Natural killer cell treated with Interleukin-12 subunit alpha and Interleukin-12 subunit beta and Interleukin-15 and Interleukin-18, amount 100 ng/mL, for 72 hours (primary cell): ENCODE data around the gene DNAH8. TPM values are rescaled to one million over a fixed set of nuclear protein-coding genes. Genes with fewer than 3 reads are reported as not detected.

Experiments
- ATAC-seq, 2 donors: fragments of 150-1000 bp; cut with Tn5 transposase in 1 of 2; sonication (Bioruptor Pico), chemical (Tn5 transposase) in 1 of 2; 2 replicates each; pipeline ENCODE4 v1.10.0; 2021
- DNase-seq: peaks from one replicate; pipeline ENCODE4 v3.0.0; 2022; ENCODE audit warnings: low spot score
- H3K27ac Mint-ChIP-seq, 2 donors: 1 replicate in 1 of 2; 2 replicates in 1 of 2; pipeline ENCODE4 v1.8.0; 2022; ENCODE audit warnings: mixed read lengths in 2 of 2, mild to moderate bottlenecking in 1 of 2, moderate library complexity in 1 of 2
- H3K27me3 Mint-ChIP-seq, 2 donors: 1 replicate in 1 of 2; 2 replicates in 1 of 2; pipeline ENCODE4 v1.8.0; 2022; ENCODE audit warnings: mixed read lengths in 2 of 2
- H3K36me3 Mint-ChIP-seq: one replicate; pipeline ENCODE4 v1.8.0; 2022; ENCODE audit warnings: mixed read lengths
- H3K4me1 Mint-ChIP-seq, 2 donors: 1 replicate in 1 of 2; 2 replicates in 1 of 2; pipeline ENCODE4 v1.8.0; 2022; ENCODE audit warnings: low read depth in 2 of 2, mixed read lengths in 2 of 2, mild to moderate bottlenecking in 1 of 2
- H3K4me3 Mint-ChIP-seq: one replicate; pipeline ENCODE4 v1.8.0; 2022; ENCODE audit warnings: mixed read lengths
- H3K9me3 Mint-ChIP-seq: 2 replicates; pipeline ENCODE4 v1.8.0; 2022; ENCODE audit warnings: mixed read lengths
- total RNA-seq, 2 donors: library from RNA; stranded (reverse); gene quantifications; one replicate each; pipeline ENCODE4 v1.2.3, GENCODE V29; 2022

Gene DNAH8
- total RNA-seq, 2 donors from 2014 or later = 0.12 to 0.22 TPM

DNA sequence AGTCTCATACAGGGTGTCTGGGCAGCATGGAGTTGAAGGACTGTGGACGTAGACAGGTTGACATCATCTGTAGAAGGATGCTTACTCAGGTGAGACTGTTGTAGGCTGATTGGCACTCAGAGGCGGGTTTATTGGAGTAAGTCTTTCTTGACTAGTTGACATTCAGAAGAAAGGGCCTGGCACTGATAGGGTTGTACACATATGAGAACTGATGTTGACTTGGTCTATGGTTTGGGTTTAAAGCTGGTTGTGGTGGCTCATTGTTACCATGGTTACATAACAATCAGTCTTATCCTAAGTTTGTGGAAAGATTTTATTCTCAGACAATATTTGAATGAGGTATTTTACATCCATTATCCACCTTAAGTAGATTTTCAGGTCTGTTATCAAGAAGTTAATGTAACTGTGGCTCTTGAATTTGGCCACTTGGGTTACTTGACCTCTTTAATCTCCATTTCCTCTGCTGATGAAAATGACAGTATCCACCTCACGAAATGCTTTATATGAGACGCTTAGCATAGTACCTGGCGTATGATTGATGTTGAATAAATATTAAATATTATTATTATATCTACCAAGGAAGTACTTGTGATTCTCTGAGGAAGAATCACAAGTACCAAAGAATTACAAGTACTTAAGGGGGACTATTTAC lies 109.3 kb downstream of the DNAH8 start:
- H3K4me3 Mint-ChIP-seq = no peak overlapping the region
- no peaks in the 10 kb centered on the region for H3K9me3 Mint-ChIP-seq
- H3K27ac Mint-ChIP-seq = no peak overlapping the region
- no peaks in the 10 kb centered on the region for H3K4me1 Mint-ChIP-seq
- H3K27me3 Mint-ChIP-seq = peaks cover 29 to 54% of the 10 kb centered on the region in 2 donors
- no peaks in the 10 kb centered on the region for H3K36me3 Mint-ChIP-seq
- DNase-seq (no peak), ATAC-seq (no peak)

- DNase-seq (no peak), ATAC-seq (no peak)
- Mint-ChIP-seq H3K36me3 (no peaks in the 10 kb centered on the region), H3K9me3 (no peaks in the 10 kb centered on the region), H3K4me3 (no peak overlapping the region), H3K27me3 (peaks cover 24 to 44% of the 10 kb centered on the region in 2 donors), H3K4me1 (no peaks in the 10 kb centered on the region), H3K27ac (no peak overlapping the region)
Observed at GRCh38 chr6:38827024-38827423, 111.9 kb downstream of the DNAH8 start.

GRCh38 chr6:38831865-38832264 lies 116.8 kb downstream of the DNAH8 start:
- ATAC-seq (no peak), DNase-seq (no peak)
- Mint-ChIP-seq H3K36me3 (no peaks in the 10 kb centered on the region), H3K9me3 (no peaks in the 10 kb centered on the region), H3K27me3 (peaks cover 28 to 38% of the 10 kb centered on the region in 2 donors), H3K27ac (no peak overlapping the region), H3K4me1 (no peaks in the 10 kb centered on the region), H3K4me3 (no peak overlapping the region)

DNA sequence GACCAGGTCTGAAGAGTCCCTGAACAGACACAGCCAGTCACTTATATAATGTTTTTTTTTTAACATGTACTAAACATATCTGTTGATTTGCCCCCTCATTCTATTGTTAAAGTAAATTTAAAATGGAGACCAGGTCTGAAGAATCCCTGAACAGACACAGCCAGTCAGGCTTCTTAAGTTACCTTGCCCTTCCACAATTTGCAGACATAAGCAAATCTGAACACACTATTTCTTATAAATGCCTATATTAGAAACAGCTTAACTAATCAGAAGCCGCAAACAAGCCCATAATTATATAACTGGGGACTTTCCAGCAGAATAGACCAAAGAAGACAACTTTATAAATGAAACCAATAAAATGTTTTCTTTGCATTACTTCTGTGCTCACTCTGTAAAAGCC lies 118.2 kb downstream of the DNAH8 start:
- no peak overlapping the region for H3K27ac Mint-ChIP-seq
- H3K36me3 Mint-ChIP-seq = no peaks in the 10 kb centered on the region
- no peak overlapping the region for H3K4me3 Mint-ChIP-seq
- H3K27me3 Mint-ChIP-seq = peaks cover 28 to 35% of the 10 kb centered on the region in 2 donors
- no peak for ATAC-seq
- no peak for DNase-seq
- no peaks in the 10 kb centered on the region for H3K9me3 Mint-ChIP-seq
- H3K4me1 Mint-ChIP-seq = no peaks in the 10 kb centered on the region

GRCh38 chr6:38836585-38836984 lies 121.5 kb downstream of the DNAH8 start:
- no peak for ATAC-seq
- DNase-seq = no peak
- H3K27me3 Mint-ChIP-seq = peaks cover 16 to 17% of the 10 kb centered on the region in 2 donors
- no peaks in the 10 kb centered on the region for H3K4me1 Mint-ChIP-seq
- H3K9me3 Mint-ChIP-seq = no peaks in the 10 kb centered on the region
- no peak overlapping the region for H3K27ac Mint-ChIP-seq
- no peak overlapping the region for H3K4me3 Mint-ChIP-seq
- no peaks in the 10 kb centered on the region for H3K36me3 Mint-ChIP-seq

GRCh38 chr6:38837101-38837500 lies 122.0 kb downstream of the DNAH8 start:
- H3K36me3 Mint-ChIP-seq = no peaks in the 10 kb centered on the region
- no peak overlapping the region for H3K27ac Mint-ChIP-seq
- H3K9me3 Mint-ChIP-seq = no peaks in the 10 kb centered on the region
- no peaks in the 10 kb centered on the region for H3K4me1 Mint-ChIP-seq
- peaks cover 16 to 17% of the 10 kb centered on the region in 2 donors for H3K27me3 Mint-ChIP-seq
- ATAC-seq (no peak), DNase-seq (no peak)
- H3K4me3 Mint-ChIP-seq = no peak overlapping the region

DNA sequence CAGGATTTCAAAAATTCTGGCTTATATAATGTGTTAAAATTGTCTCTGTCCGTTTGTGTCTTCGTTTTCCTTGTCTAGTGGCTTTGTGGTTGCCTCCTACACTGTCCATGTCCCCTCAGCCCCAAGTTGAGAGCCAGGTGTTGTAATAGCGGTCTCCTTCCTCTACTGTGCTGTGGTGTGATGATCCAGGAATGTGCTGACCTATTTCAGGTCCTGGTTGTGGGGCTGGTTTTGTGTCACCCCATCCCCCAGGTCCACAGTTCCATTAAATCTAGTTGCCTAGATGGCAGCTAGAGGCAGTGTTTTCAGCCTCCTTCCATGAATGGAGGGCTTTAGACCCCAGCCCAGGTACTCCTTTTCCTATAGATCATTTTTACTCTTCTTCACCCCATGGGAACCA lies 128.7 kb downstream of the DNAH8 start:
- H3K4me3 Mint-ChIP-seq = no peak overlapping the region
- DNase-seq = no peak
- H3K4me1 Mint-ChIP-seq = no peaks in the 10 kb centered on the region
- H3K27me3 Mint-ChIP-seq = peaks cover 0 to 10% of the 10 kb centered on the region in 2 donors
- H3K9me3 Mint-ChIP-seq = no peaks in the 10 kb centered on the region
- no peak overlapping the region for H3K27ac Mint-ChIP-seq
- ATAC-seq = no peak
- no peaks in the 10 kb centered on the region for H3K36me3 Mint-ChIP-seq

DNA sequence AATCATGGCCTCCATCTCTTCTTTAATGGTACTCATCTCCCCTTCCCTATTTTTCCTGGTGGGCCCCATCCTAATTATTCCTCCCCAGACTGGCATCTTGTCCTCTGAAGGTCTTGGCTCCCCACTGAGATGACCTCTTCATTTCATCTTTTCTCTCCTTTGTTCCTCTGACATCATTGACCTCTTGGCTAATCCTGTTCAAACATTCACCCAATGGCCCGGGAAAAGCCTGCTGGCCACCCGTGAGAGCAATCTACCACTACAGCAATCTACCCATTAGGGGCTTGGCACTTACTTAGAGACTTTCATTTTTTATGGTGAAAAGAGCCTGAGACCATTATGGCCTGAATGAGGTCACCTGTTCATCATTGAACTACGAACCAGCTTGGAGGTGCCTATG lies 130.8 kb downstream of the DNAH8 start:
- no peak overlapping the region for H3K4me3 Mint-ChIP-seq
- no peaks in the 10 kb centered on the region for H3K4me1 Mint-ChIP-seq
- no peak overlapping the region for H3K27ac Mint-ChIP-seq
- H3K27me3 Mint-ChIP-seq = peaks cover 8 to 12% of the 10 kb centered on the region in 2 donors
- H3K36me3 Mint-ChIP-seq = no peaks in the 10 kb centered on the region
- ATAC-seq (no peak), DNase-seq (no peak)
- H3K9me3 Mint-ChIP-seq = no peaks in the 10 kb centered on the region

DNA sequence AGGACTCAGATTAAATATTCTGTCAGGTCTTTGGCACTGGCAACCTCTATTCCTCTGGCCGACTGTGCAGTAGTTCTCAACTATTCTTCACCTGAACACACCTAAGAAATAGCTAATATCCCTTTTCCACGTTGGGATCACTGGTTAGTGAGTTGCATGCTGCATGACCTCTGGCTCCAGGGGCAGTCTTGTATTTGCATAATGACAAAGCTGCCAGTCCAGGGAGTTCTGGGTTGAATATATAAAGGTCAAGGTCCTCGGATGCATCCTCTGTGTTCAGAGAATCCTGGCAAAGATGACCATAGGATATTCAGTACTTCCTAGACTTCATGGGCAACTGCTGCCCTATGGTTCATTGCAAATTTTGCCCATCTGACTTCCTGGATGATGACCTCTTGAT lies 131.2 kb downstream of the DNAH8 start:
- no peak overlapping the region for H3K27ac Mint-ChIP-seq
- no peak for DNase-seq
- H3K27me3 Mint-ChIP-seq = peaks cover 12 to 15% of the 10 kb centered on the region in 2 donors
- no peak overlapping the region for H3K4me3 Mint-ChIP-seq
- no peaks in the 10 kb centered on the region for H3K4me1 Mint-ChIP-seq
- H3K9me3 Mint-ChIP-seq = no peaks in the 10 kb centered on the region
- H3K36me3 Mint-ChIP-seq = no peaks in the 10 kb centered on the region
- ATAC-seq = no peak

- peaks cover 15 to 17% of the 10 kb centered on the region in 2 donors for H3K27me3 Mint-ChIP-seq
- H3K9me3 Mint-ChIP-seq = no peaks in the 10 kb centered on the region
- H3K4me1 Mint-ChIP-seq = no peaks in the 10 kb centered on the region
- no peak overlapping the region for H3K27ac Mint-ChIP-seq
- no peak overlapping the region for H3K4me3 Mint-ChIP-seq
- ATAC-seq (no peak), DNase-seq (no peak)
- no peaks in the 10 kb centered on the region for H3K36me3 Mint-ChIP-seq
Observed at GRCh38 chr6:38846844-38847243, 131.7 kb downstream of the DNAH8 start.

GRCh38 chr6:38847497-38847896 lies 132.4 kb downstream of the DNAH8 start:
- H3K27me3 Mint-ChIP-seq = peaks cover 18 to 22% of the 10 kb centered on the region in 2 donors

GRCh38 chr6:38848760-38849159 lies 133.6 kb downstream of the DNAH8 start:
- Mint-ChIP-seq H3K9me3 (no peaks in the 10 kb centered on the region), H3K36me3 (no peaks in the 10 kb centered on the region), H3K4me1 (no peaks in the 10 kb centered on the region), H3K4me3 (no peak overlapping the region), H3K27ac (no peak overlapping the region), H3K27me3 (peaks cover 19 to 22% of the 10 kb centered on the region in 2 donors)
- ATAC-seq (no peak), DNase-seq (no peak)

More at GRCh38 chr6:38847497-38847896, 132.4 kb downstream of the DNAH8 start:
- no peaks in the 10 kb centered on the region for H3K4me1 Mint-ChIP-seq
- no peaks in the 10 kb centered on the region for H3K9me3 Mint-ChIP-seq
- H3K27ac Mint-ChIP-seq = no peak overlapping the region
- no peak for DNase-seq
- no peak overlapping the region for H3K4me3 Mint-ChIP-seq
- H3K36me3 Mint-ChIP-seq = no peaks in the 10 kb centered on the region
- no peak for ATAC-seq

- Mint-ChIP-seq H3K36me3 (no peaks in the 10 kb centered on the region), H3K4me1 (no peaks in the 10 kb centered on the region), H3K27ac (no peak overlapping the region), H3K4me3 (no peak overlapping the region), H3K27me3 (peaks cover 20 to 30% of the 10 kb centered on the region in 2 donors), H3K9me3 (no peaks in the 10 kb centered on the region)
- no peak for DNase-seq
- ATAC-seq = no peak
Observed at GRCh38 chr6:38852215-38852614, 137.1 kb downstream of the DNAH8 start.

DNA sequence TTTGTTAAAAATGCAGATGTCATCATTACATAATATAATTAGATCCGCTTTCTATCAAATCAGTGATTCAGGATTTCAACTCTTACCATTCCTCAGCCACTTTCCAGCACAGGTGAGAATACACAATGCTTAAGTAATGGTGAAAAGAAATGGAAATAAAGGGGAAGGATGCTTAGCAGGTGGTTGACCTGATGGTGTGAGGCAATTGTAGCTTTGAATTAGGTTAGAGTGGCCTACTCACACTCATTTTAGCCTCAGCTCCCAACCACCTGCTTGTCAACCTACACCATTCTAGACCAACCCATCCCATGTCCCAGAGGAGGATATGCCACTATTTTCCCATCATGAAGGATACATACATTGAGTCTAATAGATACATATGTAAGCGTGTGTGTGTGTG lies 138.1 kb downstream of the DNAH8 start:
- no peaks in the 10 kb centered on the region for H3K4me1 Mint-ChIP-seq
- H3K9me3 Mint-ChIP-seq = no peaks in the 10 kb centered on the region
- no peaks in the 10 kb centered on the region for H3K36me3 Mint-ChIP-seq
- peaks cover 18 to 30% of the 10 kb centered on the region in 2 donors for H3K27me3 Mint-ChIP-seq
- ATAC-seq = no peak
- no peak overlapping the region for H3K4me3 Mint-ChIP-seq
- no peak for DNase-seq
- H3K27ac Mint-ChIP-seq = no peak overlapping the region

DNA sequence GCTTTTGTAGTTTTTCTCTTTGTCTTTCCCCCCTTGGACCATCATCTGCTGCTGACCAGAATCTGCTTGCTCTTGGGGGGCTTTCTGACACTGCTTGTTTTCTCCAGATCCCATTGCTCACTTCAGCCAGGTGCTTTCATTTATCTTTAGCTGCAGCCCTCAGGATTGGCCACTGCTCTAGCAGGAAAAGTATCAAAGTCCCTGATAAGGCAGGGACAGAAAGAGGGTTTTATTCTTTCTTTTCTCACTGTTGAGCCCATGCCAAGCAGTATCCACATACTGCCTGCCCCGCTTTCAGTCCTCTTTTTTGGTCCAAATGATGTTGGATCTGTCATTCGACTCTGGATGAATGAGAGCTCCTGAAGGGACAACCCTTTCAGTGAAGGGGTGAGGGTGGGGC lies 141.4 kb downstream of the DNAH8 start:
- Mint-ChIP-seq H3K27ac (no peak overlapping the region), H3K4me1 (no peaks in the 10 kb centered on the region), H3K36me3 (no peaks in the 10 kb centered on the region), H3K4me3 (no peak overlapping the region), H3K9me3 (no peaks in the 10 kb centered on the region), H3K27me3 (peaks cover 17 to 20% of the 10 kb centered on the region in 2 donors)
- ATAC-seq (no peak), DNase-seq (no peak)
